Heart right ventricle (tissue), 16 donors: Measurements from ENCODE around the gene ATP11A. TPM values are rescaled to one million over a fixed set of nuclear protein-coding genes. Genes with fewer than 3 reads are reported as not detected.

Experiments used
- ATAC-seq, 8 donors: fragments of 200-7000 bp; cut with Tn5 transposase; one replicate each; pipeline ENCODE4 v1.9.1; 2020; ENCODE audit warnings: mild to moderate bottlenecking in 8 of 8, moderate library complexity in 8 of 8, moderate number of reproducible peaks in 1 of 8
- DNase-seq, 2 donors: peaks; one replicate each; pipeline ENCODE4 v3.0.0-alpha.2; 2020
- H3K27ac ChIP-seq, 10 donors: fragments of 200-600 bp; sonication (generic) in 2 of 10; one replicate each; pipeline versions ENCODE4 v1.5.0 to v1.8.0; 2020 to 2022; ENCODE audit warnings: mild to moderate bottlenecking in 3 of 10
- H3K27me3 ChIP-seq, 7 donors: fragments of 200-600 bp; one replicate each; pipeline ENCODE4 v1.8.0; 2021 to 2022; ENCODE audit warnings: mild to moderate bottlenecking in 2 of 7
- H3K36me3 ChIP-seq, 9 donors: fragments of 200-600 bp; sonication (generic) in 1 of 9; one replicate each; pipeline versions ENCODE4 v1.5.0 to v1.8.0; 2020 to 2022; ENCODE audit warnings: mild to moderate bottlenecking in 2 of 9
- H3K4me1 ChIP-seq, 9 donors: fragments of 200-600 bp; sonication (generic) in 1 of 9; one replicate each; pipeline versions ENCODE4 v1.5.0 to v1.8.0; 2020 to 2022; ENCODE audit warnings: mild to moderate bottlenecking in 4 of 9
- H3K4me3 ChIP-seq, 10 donors: fragments of 200-600 bp; sonication (generic) in 2 of 10; one replicate each; pipeline versions ENCODE4 v1.5.0 to v1.8.0; 2020 to 2022; ENCODE audit warnings: mild to moderate bottlenecking in 7 of 10, moderate library complexity in 2 of 10
- H3K9me3 ChIP-seq, 11 donors: fragments of 200-600 bp in 10 of 11; sonication (generic) in 2 of 11; one replicate each; pipeline versions ENCODE4 v1.5.0 to v1.8.0; 2013 to 2022; ENCODE audit warnings: mild to moderate bottlenecking in 2 of 11, control low read depth in 1 of 11, moderate library complexity in 1 of 11
- CTCF ChIP-seq, 9 donors: fragments of 200-600 bp; sonication (generic) in 2 of 9; IDR thresholded peaks; one replicate each; pipeline versions ENCODE4 v1.5.0 to v1.8.0; 2021 to 2022; ENCODE audit warnings: antibody characterized with exemption in 9 of 9, mild to moderate bottlenecking in 5 of 9, moderate library complexity in 1 of 9
- WGBS, 2 donors: extraction: QIAGEN DNeasy Blood & Tissue Kit; methylation state at CpG; one replicate each; pipeline ENCODE4 v1.1.7; 2013; ENCODE audit warnings: inconsistent platforms in 1 of 2; 5-methylcytosine and 5-hydroxymethylcytosine counted together
- intact Hi-C, 10 donors: fragments of 100-400 bp; cut with DNase I; formaldehyde crosslinking; loops; one replicate each; pipeline versions ENCODE4 v1.11.1 to v1.14.2; 2022
- polyA plus RNA-seq, 2 donors: library from polyadenylated mRNA; stranded (reverse); fragments of 200-250 nt; gene quantifications; one replicate each; pipeline ENCODE4 v1.2.3, GENCODE V29; 2013
- total RNA-seq, 10 donors: library from RNA; stranded (reverse); fragmentation: NEBNext Ultra II Directional in 3 of 10; extraction: Animal tissue kit (Norgen Biotek cat#: 25700) in 3 of 10; gene quantifications; one replicate each; pipeline versions ENCODE4 v1.2.1 to v1.2.4, GENCODE V29; 2021 to 2023
- donor health status: Arrhythmogenic right ventricular cardiomyopathy.
- donor health status: ischemic (EF 13 %, LVEDD 7.1; RV severe dilation, severe dysfunction).
- donor health status: healthy with polysubstance abuse.
- donor health status: DM: no; HTN: yes; CAD: no.
- donor health status: DM: no; HTN: no; CAD: no.
- donor health status: ischemic (EF 25% LVEDD 6.9; RV normal size, moderate dysfunction).
- donor health status: ischemic (EF 25% LVEDD 5.7; RV mildly dilated, moderate dysfunction).
- donor health status: healthy.
- donor health status: DM: yes; HTN: yes; CAD: no.
- donor health status: Ischemic cardiomyopathy.
- donor health status: ischemic (EF 35%, LVEDD 5.7; RV mildly dilated, moderate dysfunction).
- donor health status: nonischemic (EF 11% LVEDD 7.7; RV severe dilation, severe dysfunction).
- donor health status: DM: yes; HTN: yes; CAD: no.
- donor health status: PGD.
- donor health status: ischemic (EF 29% LVEDD 5.4; RV normal size, mild dysfunction).
- donor health status: nonischemic (EF 23%, LVEDD 6.1; RV moderate dilation, normal function).

Gene ATP11A
- total and polyA plus RNA-seq, 12 donors: 20.0 to 164 (median 107) TPM

GRCh38 chr13:112808377-112809140 lies 118.7 kb downstream of the ATP11A start:
- no peaks in the 10 kb centered on the region for H3K27me3 ChIP-seq
- no peak for TF ChIP-seq CTCF (IDR thresholded peaks at IDR 0.05)
- H3K27ac ChIP-seq: no peak overlapping the region
- peaks cover 0 to 6% (median 0%) of the 10 kb centered on the region in 11 donors for H3K9me3 ChIP-seq
- H3K36me3 ChIP-seq: peaks cover 0 to 77% (median 20%) of the 10 kb centered on the region in 9 donors
- DNase-seq: no peak
- WGBS, 2 donors: 90 to 94% methylated on average over 25 to 26 of the region's 26 CpGs
- intact Hi-C loops: loop anchor here in 1 of 10 donors (10.0 kb wide), 1 partner anchor 174 kb away; no protein-coding TSS in a partner anchor
- no peak overlapping the region for H3K4me3 ChIP-seq
- peaks cover 0 to 6% (median 0%) of the 10 kb centered on the region in 9 donors for H3K4me1 ChIP-seq
- ATAC-seq: peak in 1 of 8 donors; percentile 22

GRCh38 chr13:112809332-112810315 lies 119.8 kb downstream of the ATP11A start:
- H3K4me3 ChIP-seq: no peak overlapping the region
- H3K9me3 ChIP-seq: peaks cover 0 to 8% (median 0%) of the 10 kb centered on the region in 11 donors
- ATAC-seq (peak in 1 of 8 donors; percentile 9), DNase-seq (no peak)
- H3K27me3 ChIP-seq: no peaks in the 10 kb centered on the region
- no peak for TF ChIP-seq CTCF (IDR thresholded peaks at IDR 0.05)
- H3K27ac ChIP-seq: no peak overlapping the region
- intact Hi-C loops: loop anchor here in 1 of 10 donors (10.0 kb wide), 1 partner anchor 175 kb away; no protein-coding TSS in a partner anchor
- peaks cover 0 to 6% (median 0%) of the 10 kb centered on the region in 9 donors for H3K4me1 ChIP-seq
- WGBS, 2 donors: 93 to 96% methylated on average over 40 of the region's 40 CpGs
- H3K36me3 ChIP-seq: peaks cover 0 to 87% (median 22%) of the 10 kb centered on the region in 9 donors

DNA sequence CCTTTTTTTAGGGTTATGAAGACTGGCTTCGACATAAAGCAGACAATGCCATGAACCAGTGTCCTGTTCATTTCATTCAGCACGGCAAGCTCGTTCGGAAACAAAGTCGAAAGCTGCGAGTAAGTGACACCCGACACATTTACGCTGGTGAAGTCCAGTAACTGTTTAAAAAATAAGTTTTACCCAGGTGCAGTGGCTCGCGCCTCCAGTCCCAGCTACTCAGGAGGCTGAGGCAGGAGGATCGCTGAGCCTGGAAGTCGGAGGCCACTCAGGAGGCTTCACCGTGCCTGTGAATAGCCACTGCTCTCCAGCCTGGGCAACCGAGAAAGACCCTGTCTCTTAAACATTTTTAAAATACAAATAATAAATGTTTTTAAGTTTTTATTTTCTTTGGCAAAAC lies 120.8 kb downstream of the ATP11A start:
- intact Hi-C loops: no loop called here
- WGBS, 2 donors: 97% methylated on average over 14 of the region's 14 CpGs
- no peak overlapping the region for H3K4me3 ChIP-seq
- peaks cover 0 to 92% (median 22%) of the 10 kb centered on the region in 9 donors for H3K36me3 ChIP-seq
- no peak for ATAC-seq
- H3K27me3 ChIP-seq: no peaks in the 10 kb centered on the region
- no peak for DNase-seq
- no peak overlapping the region for H3K27ac ChIP-seq
- peaks cover 0 to 8% (median 0%) of the 10 kb centered on the region in 11 donors for H3K9me3 ChIP-seq
- H3K4me1 ChIP-seq: peaks cover 0 to 6% (median 0%) of the 10 kb centered on the region in 9 donors
- no peak for TF ChIP-seq CTCF (IDR thresholded peaks at IDR 0.05)
